AG04450 (cell line): ENCODE data around the gene PNMA8B. TPM values are rescaled to one million over a fixed set of nuclear protein-coding genes. Genes with fewer than 3 reads are reported as not detected.

Source experiments
- CTCF ChIA-PET: fragments of 300-600, 350-600 bp; formaldehyde crosslinking; extraction: SDS; loops from one replicate; lab custom pipeline; 2022; ENCODE audit warnings: antibody characterized with exemption, inconsistent platforms; lab: Charles Lee
- POLR2A ChIA-PET: fragments of 350-600 bp; formaldehyde crosslinking; extraction: SDS; loops from one replicate; lab custom pipeline; 2021; ENCODE audit warnings: antibody characterized with exemption, inconsistent platforms; lab: Yijun Ruan, JAX
- DNase-seq: peaks from one replicate; pipeline ENCODE4 v3.0.0-alpha.2; 2011; ENCODE audit warnings: low read depth, low spot score
- H3K27ac ChIP-seq: one replicate; pipeline ENCODE4 v1.5.1; 2012; ENCODE audit warnings: low read depth, low read length, control low read depth
- H3K27me3 ChIP-seq: one replicate; pipeline ENCODE4 v1.6.0; 2012; ENCODE audit warnings: low read length; ENCODE audit not compliant: control insufficient read depth, insufficient read depth
- H3K4me3 ChIP-seq: 2 replicates; pipeline ENCODE4 v1.5.1; 2011; ENCODE audit warnings: mild to moderate bottlenecking, low read depth, low read length, control low read depth
- H3K9me3 ChIP-seq: 2 replicates; pipeline ENCODE4 v1.5.1; 2012; ENCODE audit warnings: low read length; ENCODE audit not compliant: control insufficient read depth, insufficient read depth
- CTCF ChIP-seq: IDR thresholded peaks from 2 replicates; pipeline ENCODE4 v1.5.1; 2011; ENCODE audit warnings: low read depth, low read length, control low read depth, inconsistent platforms
- polyA plus RNA-seq: library from polyadenylated mRNA; depleted of rRNA; stranded (reverse); fragments of >200 nt; gene quantifications from 2 replicates; pipeline ENCODE4 v1.2.3, GENCODE V29; 2011

Gene PNMA8B
- polyA plus RNA-seq, 1 experiment, result 0.17 TPM

- ChIA-PET CTCF (no interaction called here), POLR2A (no interaction called here)
- peaks cover 4% of the 10 kb centered on the region for H3K9me3 ChIP-seq
- H3K27me3 ChIP-seq, result peaks cover 8% of the 10 kb centered on the region
- no peak for DNase-seq
- H3K27ac ChIP-seq, result no peak overlapping the region
- no peak for TF ChIP-seq CTCF
- H3K4me3 ChIP-seq, result no peak overlapping the region
Observed at GRCh38 chr19:46450737-46451136, 44.9 kb downstream of the PNMA8B start.

- Histone ChIP-seq H3K9me3 (peaks cover 4% of the 10 kb centered on the region), H3K4me3 (no peak overlapping the region), H3K27ac (no peak overlapping the region), H3K27me3 (peaks cover 8% of the 10 kb centered on the region)
- ChIA-PET POLR2A (no interaction called here), CTCF (no interaction called here)
- no peak for TF ChIP-seq CTCF
- no peak for DNase-seq
Observed at GRCh38 chr19:46449228-46449627, 46.4 kb downstream of the PNMA8B start.

- H3K27ac ChIP-seq, result no peak overlapping the region
- peaks cover 4% of the 10 kb centered on the region for H3K9me3 ChIP-seq
- no peak for DNase-seq
- ChIA-PET POLR2A (no interaction called here), CTCF (no interaction called here)
- H3K4me3 ChIP-seq, result no peak overlapping the region
- peaks cover 6% of the 10 kb centered on the region for H3K27me3 ChIP-seq
- no peak for TF ChIP-seq CTCF
Observed at GRCh38 chr19:46448601-46449000, 47.1 kb downstream of the PNMA8B start.

GRCh38 chr19:46447824-46448223 lies 47.8 kb downstream of the PNMA8B start:
- no peak overlapping the region for H3K27ac ChIP-seq
- H3K27me3 ChIP-seq, result peaks cover 5% of the 10 kb centered on the region
- CTCF ChIA-PET, result no interaction called here
- DNase-seq, result no peak
- H3K9me3 ChIP-seq, result peaks cover 4% of the 10 kb centered on the region
- no peak overlapping the region for H3K4me3 ChIP-seq
- POLR2A ChIA-PET, result interaction anchor here (0.6 kb wide), 1 partner anchor 59 kb away, joined by 4 read pairs; no protein-coding TSS in a partner anchor
- no peak for TF ChIP-seq CTCF

- peaks cover 4% of the 10 kb centered on the region for H3K9me3 ChIP-seq
- no peak overlapping the region for H3K27ac ChIP-seq
- H3K27me3 ChIP-seq, result peaks cover 5% of the 10 kb centered on the region
- DNase-seq, result no peak
- TF ChIP-seq CTCF, result no peak
- ChIA-PET POLR2A (no interaction called here), CTCF (no interaction called here)
- no peak overlapping the region for H3K4me3 ChIP-seq
Observed at GRCh38 chr19:46447006-46447405, 48.7 kb downstream of the PNMA8B start.
